ENCODE measurements around the gene DHRS12.

- no peak for TF ChIP-seq POLR2A (IDR thresholded peaks at IDR 0.05)
- no peak for TF ChIP-seq CTCF (IDR thresholded peaks at IDR 0.05)
Observed at GRCh38 chr13:51823863-51824262, 19.9 kb upstream of the DHRS12 start.

Data from adrenal gland (tissue), 5 donors.